ENCODE measurements around the gene SETBP1.

SETBP1 gene

DNA sequence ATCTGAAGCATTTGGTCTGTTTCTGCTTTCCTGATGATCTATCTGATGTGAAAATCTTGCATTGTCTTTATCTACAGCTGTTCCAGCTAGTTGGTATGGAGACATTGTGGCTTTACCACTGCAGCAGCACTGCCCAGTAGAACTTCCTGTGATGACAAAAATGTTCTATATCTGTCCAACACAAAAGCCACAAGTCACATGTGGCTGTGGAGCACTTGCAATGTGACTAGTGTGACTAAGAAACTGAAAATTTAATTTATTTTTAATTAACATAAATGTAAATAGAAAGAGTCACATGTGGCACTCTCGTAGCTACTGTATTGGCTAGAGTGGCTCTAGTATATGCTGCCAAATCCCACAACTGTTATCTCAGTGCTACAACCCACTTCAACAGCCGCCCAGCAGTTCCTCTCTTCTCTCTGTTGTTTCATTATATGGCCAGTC, 425.7 kb downstream of the SETBP1 start:
- peak overlapping the region; percentile 88 for H2AFZ ChIP-seq (ENCODE audit: low read length)
- H3K27me3 ChIP-seq (ENCODE audit: insufficient read depth, low read length): no peaks in the 10 kb centered on the region
- no peak overlapping the region for H3K4me3 ChIP-seq (ENCODE audit: low read depth, low read length, poor library complexity, severe bottlenecking)
- no peaks in the 10 kb centered on the region for H3K9me3 ChIP-seq (ENCODE audit: low read length)
- peak overlapping the region; percentile 94 for H3K27ac ChIP-seq (ENCODE audit: low read depth, low read length, poor library complexity, severe bottlenecking)
- H3F3A ChIP-seq (ENCODE audit: insufficient read depth, low read length): peaks cover 9% of the 10 kb centered on the region
- H3K36me3 ChIP-seq (ENCODE audit: insufficient read depth, low read length): no peaks in the 10 kb centered on the region
- peak overlapping the region; percentile 41 for H3K4me2 ChIP-seq (ENCODE audit: low read length)
- TF ChIP-seq EZH2 (IDR thresholded peaks at IDR 0.05; ENCODE audit: borderline replicate concordance, low read length): no peak
- TF ChIP-seq, protein P1, sequence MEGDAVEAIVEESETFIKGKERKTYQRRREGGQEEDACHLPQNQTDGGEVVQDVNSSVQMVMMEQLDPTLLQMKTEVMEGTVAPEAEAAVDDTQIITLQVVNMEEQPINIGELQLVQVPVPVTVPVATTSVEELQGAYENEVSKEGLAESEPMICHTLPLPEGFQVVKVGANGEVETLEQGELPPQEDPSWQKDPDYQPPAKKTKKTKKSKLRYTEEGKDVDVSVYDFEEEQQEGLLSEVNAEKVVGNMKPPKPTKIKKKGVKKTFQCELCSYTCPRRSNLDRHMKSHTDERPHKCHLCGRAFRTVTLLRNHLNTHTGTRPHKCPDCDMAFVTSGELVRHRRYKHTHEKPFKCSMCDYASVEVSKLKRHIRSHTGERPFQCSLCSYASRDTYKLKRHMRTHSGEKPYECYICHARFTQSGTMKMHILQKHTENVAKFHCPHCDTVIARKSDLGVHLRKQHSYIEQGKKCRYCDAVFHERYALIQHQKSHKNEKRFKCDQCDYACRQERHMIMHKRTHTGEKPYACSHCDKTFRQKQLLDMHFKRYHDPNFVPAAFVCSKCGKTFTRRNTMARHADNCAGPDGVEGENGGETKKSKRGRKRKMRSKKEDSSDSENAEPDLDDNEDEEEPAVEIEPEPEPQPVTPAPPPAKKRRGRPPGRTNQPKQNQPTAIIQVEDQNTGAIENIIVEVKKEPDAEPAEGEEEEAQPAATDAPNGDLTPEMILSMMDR (IDR thresholded peaks at IDR 0.05; ENCODE audit: low read length): no peak
- H4K20me1 ChIP-seq (ENCODE audit: insufficient read depth, low read length): no peaks in the 10 kb centered on the region
- no peaks in the 10 kb centered on the region for H3K9me2 ChIP-seq (ENCODE audit: low read depth, low read length)
- no peaks in the 10 kb centered on the region for H3K79me2 ChIP-seq (ENCODE audit: insufficient read depth, low read length)
- H3K4me1 ChIP-seq (ENCODE audit: insufficient read depth, low read length, severe bottlenecking): peaks cover 60% of the 10 kb centered on the region
- H3K9ac ChIP-seq (ENCODE audit: low read length): peak overlapping the region; percentile 46

- Histone ChIP-seq H3K4me1 (ENCODE audit: insufficient read depth, low read length, severe bottlenecking) (peaks cover 49% of the 10 kb centered on the region), H3K27ac (ENCODE audit: low read depth, low read length, poor library complexity, severe bottlenecking) (no peak overlapping the region), H3K4me3 (ENCODE audit: low read depth, low read length, poor library complexity, severe bottlenecking) (no peak overlapping the region), H3K9ac (ENCODE audit: low read length) (no peak overlapping the region), H3F3A (ENCODE audit: insufficient read depth, low read length) (peaks cover 9% of the 10 kb centered on the region), H3K9me3 (ENCODE audit: low read length) (no peaks in the 10 kb centered on the region), H3K36me3 (ENCODE audit: insufficient read depth, low read length) (no peaks in the 10 kb centered on the region), H3K79me2 (ENCODE audit: insufficient read depth, low read length) (no peaks in the 10 kb centered on the region), H4K20me1 (ENCODE audit: insufficient read depth, low read length) (no peaks in the 10 kb centered on the region), H3K27me3 (ENCODE audit: insufficient read depth, low read length) (no peaks in the 10 kb centered on the region), H2AFZ (ENCODE audit: low read length) (no peak overlapping the region), H3K9me2 (ENCODE audit: low read depth, low read length) (no peaks in the 10 kb centered on the region), H3K4me2 (ENCODE audit: low read length) (no peak overlapping the region)
- TF ChIP-seq, protein P1 (IDR thresholded peaks at IDR 0.05; ENCODE audit: low read length): no peak
- TF ChIP-seq EZH2 (IDR thresholded peaks at IDR 0.05; ENCODE audit: borderline replicate concordance, low read length): no peak
Observed at GRCh38 chr18:45107425-45107824, 426.7 kb downstream of the SETBP1 start.

DNA sequence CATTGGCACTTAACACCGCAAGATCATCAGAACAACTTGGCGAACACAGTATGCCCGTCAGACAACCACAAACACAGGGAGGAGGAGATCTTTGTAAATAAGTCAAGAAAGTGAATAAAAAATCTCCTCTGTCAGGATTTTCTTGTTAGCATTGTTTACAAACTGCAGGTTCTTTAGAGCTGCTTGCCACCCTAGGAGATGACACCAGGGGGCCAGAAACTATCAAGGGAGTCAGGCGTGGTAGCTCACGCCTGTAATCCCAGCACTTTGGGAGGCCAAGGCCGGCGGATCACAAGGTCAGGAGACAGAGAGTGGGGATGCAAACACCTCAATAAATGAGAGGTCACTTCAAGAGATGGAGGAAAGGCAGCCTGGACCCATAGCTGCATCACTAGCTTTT, 428.1 kb downstream of the SETBP1 start:
- H3K27ac ChIP-seq (ENCODE audit: low read depth, low read length, poor library complexity, severe bottlenecking): no peak overlapping the region
- no peaks in the 10 kb centered on the region for H3K9me3 ChIP-seq (ENCODE audit: low read length)
- no peak for TF ChIP-seq EZH2 (IDR thresholded peaks at IDR 0.05; ENCODE audit: borderline replicate concordance, low read length)
- TF ChIP-seq, protein P1 (IDR thresholded peaks at IDR 0.05; ENCODE audit: low read length): no peak
- H3K4me3 ChIP-seq (ENCODE audit: low read depth, low read length, poor library complexity, severe bottlenecking): no peak overlapping the region
- no peak overlapping the region for H3K9ac ChIP-seq (ENCODE audit: low read length)
- H3K4me2 ChIP-seq (ENCODE audit: low read length): no peak overlapping the region
- H2AFZ ChIP-seq (ENCODE audit: low read length): no peak overlapping the region
- H3K79me2 ChIP-seq (ENCODE audit: insufficient read depth, low read length): no peaks in the 10 kb centered on the region
- no peaks in the 10 kb centered on the region for H4K20me1 ChIP-seq (ENCODE audit: insufficient read depth, low read length)
- H3K36me3 ChIP-seq (ENCODE audit: insufficient read depth, low read length): no peaks in the 10 kb centered on the region
- peaks cover 36% of the 10 kb centered on the region for H3K4me1 ChIP-seq (ENCODE audit: insufficient read depth, low read length, severe bottlenecking)
- H3K9me2 ChIP-seq (ENCODE audit: low read depth, low read length): no peaks in the 10 kb centered on the region
- no peaks in the 10 kb centered on the region for H3K27me3 ChIP-seq (ENCODE audit: insufficient read depth, low read length)
- peaks cover 5% of the 10 kb centered on the region for H3F3A ChIP-seq (ENCODE audit: insufficient read depth, low read length)
